Adipose tissue (tissue), 3 donors: ENCODE measurements around the gene PHACTR3. TPM values are rescaled to one million over a fixed set of nuclear protein-coding genes. Genes with fewer than 3 reads are reported as not detected.

Experiments used
- H3K27ac ChIP-seq: one replicate; pipeline ENCODE4 v1.5.1; 2013; ENCODE audit warnings: low read depth, low read length
- WGBS, 3 donors: extraction: QIAGEN DNeasy Blood & Tissue Kit; methylation state at CpG; one replicate each; pipeline ENCODE4 v1.1.7; 2013; 5-methylcytosine and 5-hydroxymethylcytosine counted together
- polyA plus RNA-seq, 3 donors: library from polyadenylated mRNA; stranded (reverse); fragments of 200-250 nt; gene quantifications; one replicate each; pipeline ENCODE4 v1.2.3, GENCODE V29; 2013
- donor health status: healthy with polysubstance abuse.
- donor health status: Bipolar disorder and iron deficiency.
- donor health status: healthy.

Gene PHACTR3
- polyA plus RNA-seq, 3 donors = 0.10 to 0.42 TPM; not detected in 1

GRCh38 chr20:59698598-59698997, 94.3 kb downstream of the PHACTR3 start:
- no peak overlapping the region for H3K27ac ChIP-seq
- 30 to 73% (median 61%) methylated on average over 1 of the region's 1 CpG for WGBS, 3 donors

GRCh38 chr20:59701236-59701635, 96.9 kb downstream of the PHACTR3 start:
- WGBS, 3 donors = 57 to 73% (median 59%) methylated on average over 2 of the region's 2 CpGs
- no peak overlapping the region for H3K27ac ChIP-seq

- H3K27ac ChIP-seq = no peak overlapping the region
- WGBS, 3 donors = 70 to 76% (median 71%) methylated on average over 5 of the region's 5 CpGs
Measured at GRCh38 chr20:59703046-59703445, 98.7 kb downstream of the PHACTR3 start.

- 18 to 32% (median 30%) methylated on average over 5 of the region's 5 CpGs for WGBS, 3 donors
Measured at GRCh38 chr20:59705651-59706399, 101.5 kb downstream of the PHACTR3 start.

GRCh38 chr20:59706400-59706693, 102.0 kb downstream of the PHACTR3 start:
- no peak overlapping the region for H3K27ac ChIP-seq
- whole genome bisulfite sequencing, 3 donors = 40 to 71% (median 66%) methylated on average over 1 of the region's 1 CpG

More at GRCh38 chr20:59705651-59706399, 101.5 kb downstream of the PHACTR3 start:
- no peak overlapping the region for H3K27ac ChIP-seq

GRCh38 chr20:59708326-59708725, 104.0 kb downstream of the PHACTR3 start:
- H3K27ac ChIP-seq = no peak overlapping the region
- WGBS, 3 donors = 68 to 87% (median 85%) methylated on average over 6 of the region's 6 CpGs

GRCh38 chr20:59709636-59710035, 105.3 kb downstream of the PHACTR3 start:
- no peak overlapping the region for H3K27ac ChIP-seq
- 42 to 73% (median 50%) methylated on average over 1 of the region's 1 CpG for WGBS, 3 donors

- no peak overlapping the region for H3K27ac ChIP-seq
Measured at GRCh38 chr20:59718071-59718470, 113.7 kb downstream of the PHACTR3 start.

- 61 to 82% (median 70%) methylated on average over 12 of the region's 12 CpGs for WGBS, 3 donors
- H3K27ac ChIP-seq = no peak overlapping the region
Measured at GRCh38 chr20:59718751-59719150, 114.4 kb downstream of the PHACTR3 start.

- H3K27ac ChIP-seq = no peak overlapping the region
- WGBS, 3 donors = 79 to 92% (median 91%) methylated on average over 10 of the region's 10 CpGs
Measured at GRCh38 chr20:59720013-59720412, 115.7 kb downstream of the PHACTR3 start.

GRCh38 chr20:59721386-59721785, 117.0 kb downstream of the PHACTR3 start:
- WGBS, 3 donors = 80 to 89% (median 87%) methylated on average over 7 of the region's 7 CpGs
- no peak overlapping the region for H3K27ac ChIP-seq

- H3K27ac ChIP-seq = no peak overlapping the region
- WGBS, 3 donors = 34 to 69% (median 44%) methylated on average over 5 of the region's 5 CpGs
Measured at GRCh38 chr20:59723108-59723500, 118.8 kb downstream of the PHACTR3 start.

GRCh38 chr20:59723607-59724456, 119.5 kb downstream of the PHACTR3 start:
- WGBS, 3 donors = 77 to 82% (median 78%) methylated on average over 19 of the region's 19 CpGs
- no peak overlapping the region for H3K27ac ChIP-seq

- WGBS, 3 donors = 31 to 63% (median 52%) methylated on average over 10 of the region's 10 CpGs
- H3K27ac ChIP-seq = no peak overlapping the region
Measured at GRCh38 chr20:59724457-59725366, 120.4 kb downstream of the PHACTR3 start.

- whole genome bisulfite sequencing, 3 donors = 78 to 88% (median 86%) methylated on average over 8 of the region's 8 CpGs
- H3K27ac ChIP-seq = no peak overlapping the region
Measured at GRCh38 chr20:59725476-59726280, 121.3 kb downstream of the PHACTR3 start.

- H3K27ac ChIP-seq = no peak overlapping the region
- 60 to 69% (median 67%) methylated on average over 3 of the region's 3 CpGs for WGBS, 3 donors
Measured at GRCh38 chr20:59726281-59726595, 121.9 kb downstream of the PHACTR3 start.

- WGBS, 3 donors = 88 to 97% (median 93%) methylated on average over 13 of the region's 13 CpGs
- H3K27ac ChIP-seq = no peak overlapping the region
Measured at GRCh38 chr20:59728722-59729430, 124.5 kb downstream of the PHACTR3 start.

GRCh38 chr20:59729506-59729905, 125.2 kb downstream of the PHACTR3 start:
- 83 to 85% (median 84%) methylated on average over 5 of the region's 5 CpGs for WGBS, 3 donors
- H3K27ac ChIP-seq = no peak overlapping the region
